ENCODE data around the gene BPIFB4.

The BPIFB4 gene

DNA sequence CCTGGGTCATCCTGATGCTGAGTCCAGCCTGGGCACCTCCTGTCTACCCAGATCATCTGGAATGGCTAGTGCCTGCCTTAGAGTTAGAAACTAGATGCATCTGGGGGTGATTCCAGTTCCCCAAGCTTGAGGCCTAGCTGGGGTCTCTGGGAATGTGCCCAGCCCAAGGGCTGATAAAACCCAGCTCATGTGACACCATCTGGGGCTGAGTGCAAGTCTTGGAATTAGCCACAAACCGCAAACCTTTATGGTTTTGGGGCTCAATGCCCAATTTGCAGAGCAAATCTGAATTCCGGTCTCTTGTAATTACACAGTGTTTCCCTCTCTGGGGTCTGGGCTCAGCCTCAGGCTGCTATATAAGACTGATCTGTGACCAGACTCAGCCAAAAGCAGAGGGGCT is at the start of gene BPIFB4:
TSS of gene BPIFB4 (plus strand) at position 385 of the 400 bp plus-strand sequence. CDS start 1,884 bp downstream, outside the sequence.
- TF ChIP-seq, protein P1, sequence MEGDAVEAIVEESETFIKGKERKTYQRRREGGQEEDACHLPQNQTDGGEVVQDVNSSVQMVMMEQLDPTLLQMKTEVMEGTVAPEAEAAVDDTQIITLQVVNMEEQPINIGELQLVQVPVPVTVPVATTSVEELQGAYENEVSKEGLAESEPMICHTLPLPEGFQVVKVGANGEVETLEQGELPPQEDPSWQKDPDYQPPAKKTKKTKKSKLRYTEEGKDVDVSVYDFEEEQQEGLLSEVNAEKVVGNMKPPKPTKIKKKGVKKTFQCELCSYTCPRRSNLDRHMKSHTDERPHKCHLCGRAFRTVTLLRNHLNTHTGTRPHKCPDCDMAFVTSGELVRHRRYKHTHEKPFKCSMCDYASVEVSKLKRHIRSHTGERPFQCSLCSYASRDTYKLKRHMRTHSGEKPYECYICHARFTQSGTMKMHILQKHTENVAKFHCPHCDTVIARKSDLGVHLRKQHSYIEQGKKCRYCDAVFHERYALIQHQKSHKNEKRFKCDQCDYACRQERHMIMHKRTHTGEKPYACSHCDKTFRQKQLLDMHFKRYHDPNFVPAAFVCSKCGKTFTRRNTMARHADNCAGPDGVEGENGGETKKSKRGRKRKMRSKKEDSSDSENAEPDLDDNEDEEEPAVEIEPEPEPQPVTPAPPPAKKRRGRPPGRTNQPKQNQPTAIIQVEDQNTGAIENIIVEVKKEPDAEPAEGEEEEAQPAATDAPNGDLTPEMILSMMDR (conservative IDR thresholded peaks at IDR 0.05; ENCODE audit: low read depth, low read length): no peak
- H3K9ac ChIP-seq: no peak within 1 kb of the TSS
- no peaks in the 10 kb centered on the region for H4K20me1 ChIP-seq (ENCODE audit: insufficient read depth)
- H2AFZ ChIP-seq (ENCODE audit: low read depth): no peak within 1 kb of the TSS
- peaks cover 16% of the 10 kb centered on the region for H3K4me1 ChIP-seq (ENCODE audit: low read depth, poor library complexity, severe bottlenecking)
- no peak within 1 kb of the TSS for H3K27ac ChIP-seq
- H3K4me2 ChIP-seq: peak within 1 kb of the TSS; percentile 16; the same call in 1 of the 2 replicates
- peaks cover 15% of the 10 kb centered on the region; the same call in 1 of the 2 replicates for H3K27me3 ChIP-seq (ENCODE audit: insufficient read depth, low read depth)
- no peaks in the 10 kb centered on the region for H3K36me3 ChIP-seq (ENCODE audit: insufficient read depth)
- no peak within 1 kb of the TSS for H3K4me3 ChIP-seq (IDR thresholded peaks at IDR 0.05; ENCODE audit: insufficient read depth, low read depth, low read length)
- no peaks in the 10 kb centered on the region for H3K79me2 ChIP-seq (ENCODE audit: insufficient read depth, low read depth)

- Histone ChIP-seq H3K4me1 (ENCODE audit: low read depth, poor library complexity, severe bottlenecking) (no peaks in the 10 kb centered on the region), H3K4me3 (IDR thresholded peaks at IDR 0.05; ENCODE audit: insufficient read depth, low read depth, low read length) (no peak overlapping the region), H3K36me3 (ENCODE audit: insufficient read depth) (no peaks in the 10 kb centered on the region), H3K4me2 (no peak overlapping the region), H4K20me1 (ENCODE audit: insufficient read depth) (no peaks in the 10 kb centered on the region), H3K9ac (no peak overlapping the region), H3K27me3 (ENCODE audit: insufficient read depth, low read depth) (peaks cover 20% of the 10 kb centered on the region; the same call in 1 of the 2 replicates), H3K27ac (no peak overlapping the region), H3K79me2 (ENCODE audit: insufficient read depth, low read depth) (no peaks in the 10 kb centered on the region), H2AFZ (ENCODE audit: low read depth) (no peak overlapping the region)
- TF ChIP-seq, protein P1 (conservative IDR thresholded peaks at IDR 0.05; ENCODE audit: low read depth, low read length): no peak
Measured at GRCh38 chr20:33030076-33030475, 49.4 kb upstream of the BPIFB4 start.

GRCh38 chr20:33030569-33030968 is 48.9 kb upstream of the BPIFB4 start:
- no peak overlapping the region for H2AFZ ChIP-seq (ENCODE audit: low read depth)
- H3K4me3 ChIP-seq (IDR thresholded peaks at IDR 0.05; ENCODE audit: insufficient read depth, low read depth, low read length): no peak overlapping the region
- no peaks in the 10 kb centered on the region for H3K79me2 ChIP-seq (ENCODE audit: insufficient read depth, low read depth)
- TF ChIP-seq, protein P1 (conservative IDR thresholded peaks at IDR 0.05; ENCODE audit: low read depth, low read length): no peak
- no peak overlapping the region for H3K9ac ChIP-seq
- peaks cover 20% of the 10 kb centered on the region; the same call in 1 of the 2 replicates for H3K27me3 ChIP-seq (ENCODE audit: insufficient read depth, low read depth)
- H3K36me3 ChIP-seq (ENCODE audit: insufficient read depth): no peaks in the 10 kb centered on the region
- H3K27ac ChIP-seq: no peak overlapping the region
- no peaks in the 10 kb centered on the region for H3K4me1 ChIP-seq (ENCODE audit: low read depth, poor library complexity, severe bottlenecking)
- no peak overlapping the region for H3K4me2 ChIP-seq
- no peaks in the 10 kb centered on the region for H4K20me1 ChIP-seq (ENCODE audit: insufficient read depth)

GRCh38 chr20:33031531-33031930 is 47.9 kb upstream of the BPIFB4 start, which contains the start of gene BPIFB6:
TSS of gene BPIFB6 (plus strand) at chr20:33031648. CDS start at chr20:33031648, 0 bp downstream.
- H2AFZ ChIP-seq (ENCODE audit: low read depth): no peak within 1 kb of the TSS
- H3K9ac ChIP-seq: no peak within 1 kb of the TSS
- H3K27ac ChIP-seq: no peak within 1 kb of the TSS
- no peak within 1 kb of the TSS for H3K4me2 ChIP-seq
- no peaks in the 10 kb centered on the region for H3K4me1 ChIP-seq (ENCODE audit: low read depth, poor library complexity, severe bottlenecking)
- H3K79me2 ChIP-seq (ENCODE audit: insufficient read depth, low read depth): no peaks in the 10 kb centered on the region
- H3K4me3 ChIP-seq (IDR thresholded peaks at IDR 0.05; ENCODE audit: insufficient read depth, low read depth, low read length): no peak within 1 kb of the TSS
- TF ChIP-seq, protein P1 (conservative IDR thresholded peaks at IDR 0.05; ENCODE audit: low read depth, low read length): no peak
- no peaks in the 10 kb centered on the region for H4K20me1 ChIP-seq (ENCODE audit: insufficient read depth)
- H3K36me3 ChIP-seq (ENCODE audit: insufficient read depth): no peaks in the 10 kb centered on the region
- peaks cover 20% of the 10 kb centered on the region; the same call in 1 of the 2 replicates for H3K27me3 ChIP-seq (ENCODE audit: insufficient read depth, low read depth)
